K562 (cell line): ENCODE results near the gene ZBTB39. TPM values are rescaled to one million over a fixed set of nuclear protein-coding genes. Genes with fewer than 3 reads are reported as not detected.
A peak's percentile ranks its signal among the peaks of the same experiment; 100 is the strongest.

Experiments
- CREB1 ChIP-seq, 2 experiments: sonication (generic) in 1 of 2; formaldehyde crosslinking in 1 of 2; IDR thresholded peaks; 2 replicates each; pipeline versions ENCODE4 v1.6.1 to v1.8.0; 2012 to 2022; ENCODE audit warnings: inconsistent platforms in 1 of 2, mild to moderate bottlenecking in 1 of 2, missing genetic modification reagents in 1 of 2, moderate library complexity in 1 of 2
- CSDE1 ChIP-seq, 2 experiments: fragments of 450-650 bp; IDR thresholded peaks; 2 replicates each; pipeline ENCODE4 v1.6.1; 2016; ENCODE audit warnings: mild to moderate bottlenecking in 1 of 2
- CXXC5 ChIP-seq: fragments of 250-450 bp; sonication (Bioruptor Pico); IDR thresholded peaks from 2 replicates; pipeline ENCODE4 v1.8.0; 2022; ENCODE audit warnings: inconsistent platforms, mild to moderate bottlenecking, moderate library complexity
- ESRRB ChIP-seq: fragments of 250-450 bp; sonication (Bioruptor Pico); IDR thresholded peaks from 2 replicates; pipeline ENCODE4 v1.5.0; 2020; ENCODE audit warnings: mild to moderate bottlenecking, moderate library complexity, borderline replicate concordance
- HMG20A ChIP-seq: fragments of 450-650 bp; formaldehyde crosslinking; conservative IDR thresholded peaks from 2 replicates; pipeline ENCODE4 v1.4.0; 2020; ENCODE audit warnings: mild to moderate bottlenecking, mixed read lengths
- KLF1 ChIP-seq: fragments of 450-650 bp; IDR thresholded peaks from 2 replicates; pipeline ENCODE4 v1.6.1; 2016; ENCODE audit warnings: missing genetic modification characterization, missing compliant biosample characterization
- MED1 ChIP-seq: sonication (generic); formaldehyde crosslinking; IDR thresholded peaks from 2 replicates; pipeline ENCODE4 v1.8.1; 2023; ENCODE audit warnings: missing genetic modification reagents, borderline replicate concordance
- NCOA2 ChIP-seq, 2 experiments: fragments of 450-650 bp; IDR thresholded peaks; 2 replicates each; pipeline ENCODE4 v1.6.1; 2018; ENCODE audit warnings: mild to moderate bottlenecking in 2 of 2, moderate library complexity in 1 of 2; ENCODE audit not compliant: partially characterized antibody in 2 of 2
- NELFE ChIP-seq: IDR thresholded peaks from 2 replicates; pipeline ENCODE4 v1.6.1; 2011; ENCODE audit warnings: mild to moderate bottlenecking; ENCODE audit not compliant: insufficient read depth, insufficient read length
- SAFB2 ChIP-seq: fragments of 200-400 bp; formaldehyde crosslinking; IDR thresholded peaks from 2 replicates; pipeline ENCODE4 v1.6.1; 2018; ENCODE audit warnings: borderline replicate concordance, low read length, low read depth, moderate library complexity; ENCODE audit not compliant: severe bottlenecking
- SLC30A9 ChIP-seq: fragments of 250-450 bp; sonication (Bioruptor Pico); IDR thresholded peaks from 2 replicates; pipeline ENCODE4 v1.8.0; 2022; ENCODE audit warnings: mild to moderate bottlenecking, moderate library complexity
- TRIM24 ChIP-seq, 2 experiments: fragments of 450-650 bp; IDR thresholded peaks; 2 replicates each; pipeline ENCODE4 v1.6.1; 2016
- YY1 ChIP-seq, 3 experiments: IDR thresholded peaks; 2 replicates each; pipeline ENCODE4 v1.6.1; 2011; ENCODE audit warnings: low read length in 2 of 3, mild to moderate bottlenecking in 2 of 3, moderate library complexity in 2 of 3, borderline replicate concordance in 1 of 3, control low read depth in 1 of 3, low read depth in 1 of 3; ENCODE audit not compliant: insufficient read depth in 3 of 3, insufficient replicate concordance in 2 of 3, control insufficient read depth in 1 of 3, insufficient read length in 1 of 3; ENCODE audit errors: extremely low read depth in 1 of 3
- ZC3H4 ChIP-seq: sonication (generic); formaldehyde crosslinking; IDR thresholded peaks from 2 replicates; pipeline ENCODE4 v1.9.0; 2021; ENCODE audit warnings: missing genetic modification reagents, borderline replicate concordance
- ZNF274 ChIP-seq: IDR thresholded peaks from 2 replicates; pipeline ENCODE4 v1.6.1; 2011; ENCODE audit warnings: low read depth, mild to moderate bottlenecking, low read length, moderate library complexity, borderline replicate concordance
- ZNF347 ChIP-seq: fragments of 450-650 bp; formaldehyde crosslinking; IDR thresholded peaks from 2 replicates; pipeline ENCODE4 v1.4.0; 2020; ENCODE audit warnings: low read depth, mild to moderate bottlenecking, moderate library complexity
- ZNF431 ChIP-seq: sonication (generic); formaldehyde crosslinking; IDR thresholded peaks from 2 replicates; pipeline ENCODE4 v1.8.0; 2022; ENCODE audit warnings: mild to moderate bottlenecking, missing genetic modification reagents
- ZNF76 ChIP-seq: fragments of 250-450 bp; sonication (Bioruptor Pico); IDR thresholded peaks from 2 replicates; pipeline ENCODE4 v1.4.0; 2020; ENCODE audit warnings: mild to moderate bottlenecking, moderate library complexity, borderline replicate concordance
- polyA plus RNA-seq, 8 experiments: library from polyadenylated mRNA; depleted of rRNA in 4 of 8; stranded (reverse) in 5 of 8; unstranded in 3 of 8; fragments of >200 nt; fragmentation: Nextera tagmentation in 2 of 8; fragmentation: Illumina TruSeq in 1 of 8; extraction: Ambion mirVana in 2 of 8; extraction: Trizol in 1 of 8; gene quantifications; 2 replicates each; pipeline versions ENCODE4 v1.2.1 to v1.2.3, GENCODE V29; 2011 to 2014; ENCODE audit warnings: inconsistent platforms in 1 of 8, missing spikeins in 1 of 8
- total RNA-seq, 7 experiments: library from RNA; depleted of rRNA in 6 of 7; stranded (reverse); fragments of >200 nt in 6 of 7; fragmentation: Illumina TruSeq in 2 of 7; extraction: Trizol in 2 of 7; gene quantifications; 2 replicates each; pipeline versions ENCODE4 v1.2.1 to v1.2.3, GENCODE V29; 2011 to 2021; ENCODE audit warnings: low replicate concordance in 1 of 7
- TF ChIP-seq, protein P1 (sequence below), 2 experiments: fragments of 200-800 bp in 1 of 2; sonication (Bioruptor generic) in 1 of 2; sonication (generic) in 1 of 2; formaldehyde crosslinking in 1 of 2; IDR thresholded peaks in 1 of 2; conservative IDR thresholded peaks in 1 of 2; 2 replicates each; pipeline versions ENCODE4 v1.5.0 to v1.6.1; 2016 to 2020; ENCODE audit warnings: missing compliant biosample characterization in 1 of 2, missing genetic modification characterization in 1 of 2, missing genetic modification reagents in 1 of 2
- TF ChIP-seq, protein P2 (sequence below): fragments of 450-650 bp; IDR thresholded peaks from 2 replicates; pipeline ENCODE4 v1.6.1; 2016
- TF ChIP-seq, protein P3 (sequence below): fragments of 450-650 bp; IDR thresholded peaks from 2 replicates; pipeline ENCODE4 v1.7.0; 2016; ENCODE audit warnings: borderline replicate concordance
- TF ChIP-seq, protein P4 (sequence below): fragments of 250-450 bp; sonication (Bioruptor Pico); IDR thresholded peaks from 2 replicates; pipeline ENCODE4 v1.5.0; 2021

Gene ZBTB39
- total and polyA plus RNA-seq, 9 of the 15 experiments (the other 6 are each of a cell fraction or from before 2014, with no cell fraction given): 3.3 to 13.3 (median 8.6) TPM

DNA sequence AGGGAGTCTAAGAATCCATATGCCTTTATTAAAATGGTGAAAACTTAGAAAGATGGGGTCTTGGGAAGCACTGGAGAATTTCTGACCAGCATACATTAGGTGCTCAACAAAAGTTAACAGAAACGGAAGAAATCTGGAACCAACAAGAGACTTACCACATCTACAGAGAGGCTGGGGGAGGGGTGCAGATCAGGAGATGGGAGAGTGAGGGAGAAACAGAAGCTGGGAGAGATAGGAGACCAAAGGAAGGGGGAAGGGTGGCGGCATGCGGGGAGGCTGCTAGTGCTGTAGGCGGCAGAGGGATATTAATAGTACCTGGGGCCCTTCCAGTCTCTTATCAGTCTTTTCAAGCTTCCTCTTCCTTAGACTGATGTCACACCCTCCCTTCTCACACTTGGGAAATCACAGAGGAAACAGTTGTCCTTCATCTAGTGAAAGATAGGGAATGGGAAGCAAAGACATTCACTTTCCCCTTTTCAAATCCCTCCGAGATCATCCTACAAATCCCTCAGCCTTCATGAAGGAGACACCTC lies 18.1 kb downstream of the ZBTB39 start (continued):
- TF ChIP-seq HMG20A: no peak
- TF ChIP-seq SAFB2: no peak
- TF ChIP-seq CSDE1 (IDR thresholded peaks at IDR 0.05): peak in 1 of 2 experiments; percentile 33; a peak in 1 of 4 replicates
- TF ChIP-seq, protein P1, sequence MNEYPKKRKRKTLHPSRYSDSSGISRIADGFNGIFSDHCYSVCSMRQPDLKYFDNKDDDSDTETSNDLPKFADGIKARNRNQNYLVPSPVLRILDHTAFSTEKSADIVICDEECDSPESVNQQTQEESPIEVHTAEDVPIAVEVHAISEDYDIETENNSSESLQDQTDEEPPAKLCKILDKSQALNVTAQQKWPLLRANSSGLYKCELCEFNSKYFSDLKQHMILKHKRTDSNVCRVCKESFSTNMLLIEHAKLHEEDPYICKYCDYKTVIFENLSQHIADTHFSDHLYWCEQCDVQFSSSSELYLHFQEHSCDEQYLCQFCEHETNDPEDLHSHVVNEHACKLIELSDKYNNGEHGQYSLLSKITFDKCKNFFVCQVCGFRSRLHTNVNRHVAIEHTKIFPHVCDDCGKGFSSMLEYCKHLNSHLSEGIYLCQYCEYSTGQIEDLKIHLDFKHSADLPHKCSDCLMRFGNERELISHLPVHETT (CRISPR knock-in tag; conservative IDR thresholded peaks at IDR 0.05 in 1 of 2, IDR thresholded peaks at IDR 0.05 in 1 of 2): peak in 1 of 2 experiments; percentile 92; a peak in 2 of 4 replicates
- 0 out of 2 replicates have a peak, but pooled peaks have one; percentile 36 for TF ChIP-seq ZNF76 (CRISPR knock-in tag)
- TF ChIP-seq ZC3H4 (CRISPR knock-in tag): no peak
- TF ChIP-seq CREB1 (IDR thresholded peaks at IDR 0.05): peak; percentile 53; the same call in 1 of the 2 replicates
- TF ChIP-seq CREB1 (CRISPR knock-in tag; IDR thresholded peaks at IDR 0.05): no peak
- peak; percentile 76; the same call in 1 of the 2 replicates for TF ChIP-seq ZNF274
- TF ChIP-seq NELFE: no peak
- no peak for TF ChIP-seq ESRRB (CRISPR knock-in tag)
- TF ChIP-seq ZNF347: no peak
- peak; percentile 98 to 99 for TF ChIP-seq TRIM24 (IDR thresholded peaks at IDR 0.05)
- peak; percentile 92 to 94 for TF ChIP-seq NCOA2 (IDR thresholded peaks at IDR 0.05; ENCODE audit: partially characterized antibody in 2 of 2)
- TF ChIP-seq ZNF431: 0 out of 2 replicates have a peak, but pooled peaks have one; percentile 63
- no peak for TF ChIP-seq YY1 (IDR thresholded peaks at IDR 0.05; ENCODE audit: borderline replicate concordance in 1 of 3, control insufficient read depth in 1 of 3, extremely low read depth in 1 of 3, insufficient read depth in 3 of 3, insufficient read length in 1 of 3, insufficient replicate concordance in 2 of 3, low read depth in 1 of 3, low read length in 2 of 3)
- TF ChIP-seq, protein P2, sequence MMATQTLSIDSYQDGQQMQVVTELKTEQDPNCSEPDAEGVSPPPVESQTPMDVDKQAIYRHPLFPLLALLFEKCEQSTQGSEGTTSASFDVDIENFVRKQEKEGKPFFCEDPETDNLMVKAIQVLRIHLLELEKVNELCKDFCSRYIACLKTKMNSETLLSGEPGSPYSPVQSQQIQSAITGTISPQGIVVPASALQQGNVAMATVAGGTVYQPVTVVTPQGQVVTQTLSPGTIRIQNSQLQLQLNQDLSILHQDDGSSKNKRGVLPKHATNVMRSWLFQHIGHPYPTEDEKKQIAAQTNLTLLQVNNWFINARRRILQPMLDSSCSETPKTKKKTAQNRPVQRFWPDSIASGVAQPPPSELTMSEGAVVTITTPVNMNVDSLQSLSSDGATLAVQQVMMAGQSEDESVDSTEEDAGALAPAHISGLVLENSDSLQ: peak; percentile 67
- peak; percentile 93 for TF ChIP-seq CXXC5
- TF ChIP-seq MED1 (CRISPR knock-in tag): no peak
- peak; percentile 21; the same call in 1 of the 2 replicates for TF ChIP-seq KLF1
- TF ChIP-seq, protein P3, sequence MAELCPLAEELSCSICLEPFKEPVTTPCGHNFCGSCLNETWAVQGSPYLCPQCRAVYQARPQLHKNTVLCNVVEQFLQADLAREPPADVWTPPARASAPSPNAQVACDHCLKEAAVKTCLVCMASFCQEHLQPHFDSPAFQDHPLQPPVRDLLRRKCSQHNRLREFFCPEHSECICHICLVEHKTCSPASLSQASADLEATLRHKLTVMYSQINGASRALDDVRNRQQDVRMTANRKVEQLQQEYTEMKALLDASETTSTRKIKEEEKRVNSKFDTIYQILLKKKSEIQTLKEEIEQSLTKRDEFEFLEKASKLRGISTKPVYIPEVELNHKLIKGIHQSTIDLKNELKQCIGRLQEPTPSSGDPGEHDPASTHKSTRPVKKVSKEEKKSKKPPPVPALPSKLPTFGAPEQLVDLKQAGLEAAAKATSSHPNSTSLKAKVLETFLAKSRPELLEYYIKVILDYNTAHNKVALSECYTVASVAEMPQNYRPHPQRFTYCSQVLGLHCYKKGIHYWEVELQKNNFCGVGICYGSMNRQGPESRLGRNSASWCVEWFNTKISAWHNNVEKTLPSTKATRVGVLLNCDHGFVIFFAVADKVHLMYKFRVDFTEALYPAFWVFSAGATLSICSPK: no peak
- TF ChIP-seq SLC30A9: no peak
- TF ChIP-seq, protein P4, sequence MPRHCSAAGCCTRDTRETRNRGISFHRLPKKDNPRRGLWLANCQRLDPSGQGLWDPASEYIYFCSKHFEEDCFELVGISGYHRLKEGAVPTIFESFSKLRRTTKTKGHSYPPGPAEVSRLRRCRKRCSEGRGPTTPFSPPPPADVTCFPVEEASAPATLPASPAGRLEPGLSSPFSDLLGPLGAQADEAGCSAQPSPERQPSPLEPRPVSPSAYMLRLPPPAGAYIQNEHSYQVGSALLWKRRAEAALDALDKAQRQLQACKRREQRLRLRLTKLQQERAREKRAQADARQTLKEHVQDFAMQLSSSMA: no peak
